ENCODE measurements around the gene NAB1.
"Not testable (repeated sequence)": the region's sequence is repeated elsewhere in the genome, so short reads cannot be mapped to it uniquely, and the experiment has no call there.

NAB1 gene

GRCh38 chr2:190698895-190699294 is 50.0 kb downstream of the NAB1 start:
- H3K4me3 ChIP-seq (ENCODE audit: low read depth, low read length), result no peak overlapping the region
- DNase-seq (ENCODE audit: low read depth), result no peak
- no peak for TF ChIP-seq CTCF (IDR thresholded peaks at IDR 0.05; ENCODE audit: low read depth, low read length, missing control alignments)

GRCh38 chr2:190701586-190701985 is 52.7 kb downstream of the NAB1 start:
- no peak for DNase-seq (ENCODE audit: low read depth)

DNA sequence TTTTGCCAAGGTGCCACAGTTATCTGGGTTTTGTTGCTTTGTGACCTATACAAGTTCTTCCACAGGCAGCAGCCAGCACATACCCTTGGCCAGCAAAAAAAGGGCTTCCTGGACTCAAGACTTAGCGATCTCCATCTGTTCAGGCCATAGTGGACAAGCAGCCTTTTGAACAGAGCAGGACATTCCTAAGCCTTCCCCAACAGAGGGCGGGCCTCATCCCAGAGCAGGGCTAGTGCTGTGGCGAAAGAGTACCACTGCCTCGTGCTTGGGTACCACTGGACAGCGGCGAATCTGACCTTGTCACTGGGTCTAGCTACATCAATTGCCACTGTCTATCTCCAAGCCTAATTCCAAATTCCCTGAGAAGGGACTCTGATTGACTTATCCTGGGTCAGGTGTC is 56.4 kb downstream of the NAB1 start:
- TF ChIP-seq CTCF (IDR thresholded peaks at IDR 0.05; ENCODE audit: low read depth, low read length, missing control alignments), result no peak
- no peak overlapping the region for H3K4me3 ChIP-seq (ENCODE audit: low read depth, low read length)
- DNase-seq (ENCODE audit: low read depth), result no peak

More at GRCh38 chr2:190701586-190701985, 52.7 kb downstream of the NAB1 start:
- TF ChIP-seq CTCF (IDR thresholded peaks at IDR 0.05; ENCODE audit: low read depth, low read length, missing control alignments), result no peak
- H3K4me3 ChIP-seq (ENCODE audit: low read depth, low read length), result no peak overlapping the region

- TF ChIP-seq CTCF (IDR thresholded peaks at IDR 0.05; ENCODE audit: low read depth, low read length, missing control alignments), result no peak
- no peak for DNase-seq (ENCODE audit: low read depth)
- H3K4me3 ChIP-seq (ENCODE audit: low read depth, low read length), result no peak overlapping the region
Observed at GRCh38 chr2:190707726-190708125, 58.8 kb downstream of the NAB1 start.

- not testable (repeated sequence) for DNase-seq (ENCODE audit: low read depth); H3K4me3 ChIP-seq (ENCODE audit: low read depth, low read length)
Observed at GRCh38 chr2:190708650-190709049, 59.8 kb downstream of the NAB1 start.

DNA sequence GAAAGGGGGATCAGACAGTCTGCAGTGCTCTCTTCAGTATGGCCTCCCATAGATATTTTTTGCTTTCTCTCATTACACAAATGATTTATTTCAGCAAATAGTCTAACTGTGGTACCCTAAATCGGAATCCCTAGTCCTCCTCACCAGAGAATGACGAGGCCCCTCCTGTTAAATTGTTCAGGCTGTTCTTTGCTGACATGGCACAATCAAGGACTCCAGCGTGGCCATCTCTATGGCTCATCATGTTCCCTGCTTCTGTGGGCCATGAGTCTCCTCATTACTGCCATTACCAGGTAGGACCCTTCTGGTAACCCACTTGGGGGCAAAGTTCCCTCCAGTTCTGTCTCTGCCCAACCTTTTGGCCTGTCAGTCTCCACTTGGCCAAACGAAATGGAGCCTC is 62.2 kb downstream of the NAB1 start:
- DNase-seq (ENCODE audit: low read depth), result no peak
- TF ChIP-seq CTCF (IDR thresholded peaks at IDR 0.05; ENCODE audit: low read depth, low read length, missing control alignments), result no peak
- no peak overlapping the region for H3K4me3 ChIP-seq (ENCODE audit: low read depth, low read length)

GRCh38 chr2:190713471-190713870 is 64.6 kb downstream of the NAB1 start:
- no peak for DNase-seq (ENCODE audit: low read depth)
- no peak for TF ChIP-seq CTCF (IDR thresholded peaks at IDR 0.05; ENCODE audit: low read depth, low read length, missing control alignments)
- no peak overlapping the region for H3K4me3 ChIP-seq (ENCODE audit: low read depth, low read length)

- DNase-seq (ENCODE audit: low read depth), result no peak
- no peak overlapping the region for H3K4me3 ChIP-seq (ENCODE audit: low read depth, low read length)
- no peak for TF ChIP-seq CTCF (IDR thresholded peaks at IDR 0.05; ENCODE audit: low read depth, low read length, missing control alignments)
Observed at GRCh38 chr2:190714958-190715357, 66.1 kb downstream of the NAB1 start.

All from GM12864 (cell line).